Activated CD8-positive, alpha-beta memory T cell treated with anti-CD3 and anti-CD28 coated beads, Interleukin-2, amount 50 U/mL, for 1 hour (primary cell): Measurements from ENCODE around the gene CABLES1.

Experiments
- DNase-seq: peaks from one replicate; pipeline ENCODE4 v3.0.0-alpha.2; 2020; ENCODE audit errors: extremely low read depth

CABLES1 gene

GRCh38 chr18:23191232-23191631 is 55.9 kb downstream of the CABLES1 start:
- no peak for DNase-seq

GRCh38 chr18:23193742-23194141 is 58.5 kb downstream of the CABLES1 start:
- no peak for DNase-seq

- DNase-seq, result no peak
Observed at GRCh38 chr18:23194155-23194996, 59.1 kb downstream of the CABLES1 start.

GRCh38 chr18:23194997-23195957 is 60.0 kb downstream of the CABLES1 start:
- no peak for DNase-seq

GRCh38 chr18:23196119-23197007 is 61.1 kb downstream of the CABLES1 start:
- no peak for DNase-seq

- DNase-seq, result no peak
Observed at GRCh38 chr18:23198217-23198845, 63.0 kb downstream of the CABLES1 start.

GRCh38 chr18:23200756-23201155 is 65.5 kb downstream of the CABLES1 start:
- no peak for DNase-seq

GRCh38 chr18:23201741-23202140 is 66.5 kb downstream of the CABLES1 start:
- no peak for DNase-seq

- DNase-seq, result no peak
Observed at GRCh38 chr18:23203891-23204432, 68.7 kb downstream of the CABLES1 start.

GRCh38 chr18:23204589-23205235 is 69.4 kb downstream of the CABLES1 start:
- DNase-seq, result no peak

- no peak for DNase-seq
Observed at GRCh38 chr18:23205980-23206379, 70.7 kb downstream of the CABLES1 start.

GRCh38 chr18:23207191-23207955 is 72.1 kb downstream of the CABLES1 start:
- no peak for DNase-seq

- no peak for DNase-seq
Observed at GRCh38 chr18:23207994-23208393, 72.7 kb downstream of the CABLES1 start.

GRCh38 chr18:23208600-23208999 is 73.3 kb downstream of the CABLES1 start:
- no peak for DNase-seq

GRCh38 chr18:23209031-23209430 is 73.7 kb downstream of the CABLES1 start:
- no peak for DNase-seq

GRCh38 chr18:23209796-23210195 is 74.5 kb downstream of the CABLES1 start:
- DNase-seq, result no peak

- no peak for DNase-seq
Observed at GRCh38 chr18:23210526-23210925, 75.2 kb downstream of the CABLES1 start.

- no peak for DNase-seq
Observed at GRCh38 chr18:23211146-23211545, 75.9 kb downstream of the CABLES1 start.

GRCh38 chr18:23212161-23212560 is 76.9 kb downstream of the CABLES1 start:
- no peak for DNase-seq

GRCh38 chr18:23213200-23213599 is 77.9 kb downstream of the CABLES1 start:
- no peak for DNase-seq
